Testis (tissue), 3 donors: Measurements from ENCODE around the gene SERPIND1. TPM values are rescaled to one million over a fixed set of nuclear protein-coding genes. Genes with fewer than 3 reads are reported as not detected.
"Not testable (repeated sequence)": the region's sequence is repeated elsewhere in the genome, so short reads cannot be mapped to it uniquely, and the experiment has no call there.

Source experiments
- DNase-seq: peaks from one replicate; pipeline ENCODE4 v3.0.0-alpha.2; 2019
- H3K27ac ChIP-seq, 2 donors: fragments of 200-600 bp; sonication (generic); one replicate each; pipeline ENCODE4 v1.5.1; 2019
- H3K27me3 ChIP-seq: fragments of 200-600 bp; sonication (generic); one replicate; pipeline ENCODE4 v1.5.1; 2019
- H3K36me3 ChIP-seq: fragments of 200-600 bp; sonication (generic); one replicate; pipeline ENCODE4 v1.5.1; 2017; ENCODE audit warnings: low read depth; ENCODE audit errors: missing control alignments
- H3K4me1 ChIP-seq: fragments of 200-600 bp; sonication (generic); one replicate; pipeline ENCODE4 v1.5.1; 2019
- H3K4me3 ChIP-seq, 2 donors: fragments of 200-600 bp; sonication (generic); one replicate each; pipeline ENCODE4 v1.5.1; 2017 to 2019
- H3K9me3 ChIP-seq: fragments of 200-600 bp; sonication (generic); one replicate; pipeline ENCODE4 v1.5.1; 2017
- POLR2A ChIP-seq: fragments of 450-650 bp; IDR thresholded peaks from one replicate; pipeline ENCODE4 v1.6.1; 2017; ENCODE audit warnings: antibody characterized with exemption, mild to moderate bottlenecking, moderate library complexity
- WGBS, 2 donors: methylation state at CpG; one replicate each; pipeline ENCODE4 v1.1.5; 2018; 5-methylcytosine and 5-hydroxymethylcytosine counted together
- intact Hi-C: fragments of 100-400 bp; cut with DNase I; formaldehyde crosslinking; loops from one replicate; pipeline ENCODE4 v1.15.1; 2023; ENCODE audit warnings: low total_unique reads
- polyA plus RNA-seq: library from polyadenylated mRNA; stranded (reverse); fragments of 350-450 nt; fragmentation: Illumina TruSeq; extraction: RNeasy Lipid Tissue Mini Kit (QIAGEN cat#74804); gene quantifications from one replicate; pipeline ENCODE4 v1.2.3, GENCODE V29; 2014; ENCODE audit warnings: low read depth, low replicate concordance; ENCODE audit not compliant: insufficient read depth
- total RNA-seq, 2 donors: library from RNA; depleted of rRNA; stranded (reverse); fragments of >200 nt; gene quantifications; one replicate each; pipeline ENCODE4 v1.2.3, GENCODE V29; 2016
- TF ChIP-seq, protein P1 (sequence below), 3 experiments: fragments of 450-650 bp in 2 of 3; fragments of 200-600 bp in 1 of 3; sonication (generic) in 1 of 3; IDR thresholded peaks; one replicate each; pipeline ENCODE4 v1.5.1; 2016 to 2019; ENCODE audit warnings: antibody characterized with exemption in 3 of 3, mild to moderate bottlenecking in 2 of 3, moderate library complexity in 1 of 3

SERPIND1 gene
- total and polyA plus RNA-seq, 3 donors from 2014 or later = 0.16 to 0.78 (median 0.25) TPM

DNA sequence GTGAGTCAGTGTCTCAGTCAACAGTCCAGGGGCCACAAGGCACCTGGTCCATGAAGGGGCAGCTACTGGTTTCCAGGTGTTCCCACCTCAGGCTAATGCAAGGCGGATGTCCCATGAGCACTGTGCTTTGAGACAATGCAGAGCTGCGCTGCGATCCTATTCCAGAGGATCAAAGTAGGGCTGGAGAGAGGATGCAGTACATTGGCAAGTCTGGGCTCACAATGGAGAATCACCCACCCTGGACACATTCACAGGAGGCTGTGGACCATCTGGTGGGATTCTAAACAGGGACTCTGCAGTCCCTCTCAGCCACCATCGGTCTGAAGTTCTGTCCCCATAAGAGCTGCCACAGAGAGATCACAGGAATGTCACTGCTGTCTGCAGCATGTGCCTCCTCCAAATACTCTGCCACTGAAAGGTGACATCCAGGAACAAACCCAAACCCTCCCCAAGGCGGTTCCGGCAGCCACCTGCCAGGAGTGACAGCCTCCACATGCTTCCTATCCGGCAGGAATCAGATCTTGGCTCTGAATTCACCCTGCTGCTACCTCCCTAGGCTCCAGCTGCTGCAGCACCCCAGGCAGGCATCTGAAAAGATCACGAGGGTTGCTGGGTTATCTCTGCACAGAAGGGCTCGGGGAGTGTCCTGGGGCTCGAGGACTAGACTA lies 45.3 kb upstream of the SERPIND1 start:
- Histone ChIP-seq H3K27me3 (no peaks in the 10 kb centered on the region), H3K9me3 (no peaks in the 10 kb centered on the region), H3K4me3 (no peak overlapping the region), H3K4me1 (no peaks in the 10 kb centered on the region), H3K36me3 (no peaks in the 10 kb centered on the region), H3K27ac (no peak overlapping the region)
- WGBS, 2 donors = 88 to 96% methylated on average over 7 to 10 of the region's 10 CpGs
- intact Hi-C loops = no loop called here
- no peak for DNase-seq
- TF ChIP-seq, protein P1, sequence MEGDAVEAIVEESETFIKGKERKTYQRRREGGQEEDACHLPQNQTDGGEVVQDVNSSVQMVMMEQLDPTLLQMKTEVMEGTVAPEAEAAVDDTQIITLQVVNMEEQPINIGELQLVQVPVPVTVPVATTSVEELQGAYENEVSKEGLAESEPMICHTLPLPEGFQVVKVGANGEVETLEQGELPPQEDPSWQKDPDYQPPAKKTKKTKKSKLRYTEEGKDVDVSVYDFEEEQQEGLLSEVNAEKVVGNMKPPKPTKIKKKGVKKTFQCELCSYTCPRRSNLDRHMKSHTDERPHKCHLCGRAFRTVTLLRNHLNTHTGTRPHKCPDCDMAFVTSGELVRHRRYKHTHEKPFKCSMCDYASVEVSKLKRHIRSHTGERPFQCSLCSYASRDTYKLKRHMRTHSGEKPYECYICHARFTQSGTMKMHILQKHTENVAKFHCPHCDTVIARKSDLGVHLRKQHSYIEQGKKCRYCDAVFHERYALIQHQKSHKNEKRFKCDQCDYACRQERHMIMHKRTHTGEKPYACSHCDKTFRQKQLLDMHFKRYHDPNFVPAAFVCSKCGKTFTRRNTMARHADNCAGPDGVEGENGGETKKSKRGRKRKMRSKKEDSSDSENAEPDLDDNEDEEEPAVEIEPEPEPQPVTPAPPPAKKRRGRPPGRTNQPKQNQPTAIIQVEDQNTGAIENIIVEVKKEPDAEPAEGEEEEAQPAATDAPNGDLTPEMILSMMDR (IDR thresholded peaks at IDR 0.05) = no peak
- TF ChIP-seq POLR2A = no peak

DNA sequence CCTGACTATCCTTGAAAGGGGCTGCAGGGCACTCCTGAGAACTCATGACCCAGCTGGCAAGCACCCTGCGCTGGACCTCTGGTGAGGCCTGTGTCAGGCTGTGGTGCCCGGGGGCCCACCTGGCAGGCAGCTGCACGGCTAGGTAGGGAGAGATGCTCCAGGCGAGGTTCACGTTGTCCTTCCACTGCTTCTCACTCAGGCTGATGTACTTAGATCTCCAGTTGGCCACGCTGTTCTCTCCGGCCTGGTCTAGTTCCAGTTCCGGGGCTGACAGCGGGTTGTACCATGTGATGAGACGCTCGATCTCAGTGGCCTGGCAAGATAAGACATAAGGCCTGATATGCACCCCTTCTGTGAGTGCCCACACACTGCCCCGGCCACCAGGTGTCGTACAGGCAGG lies 44.7 kb upstream of the SERPIND1 start:
- H3K27me3 ChIP-seq = no peaks in the 10 kb centered on the region
- H3K27ac ChIP-seq = no peak overlapping the region
- TF ChIP-seq POLR2A = no peak
- TF ChIP-seq, protein P1 (IDR thresholded peaks at IDR 0.05) = no peak
- WGBS, 2 donors = 86 to 93% methylated on average over 13 of the region's 13 CpGs
- no peaks in the 10 kb centered on the region for H3K36me3 ChIP-seq
- no peak for DNase-seq
- intact Hi-C loops = no loop called here
- H3K9me3 ChIP-seq = no peaks in the 10 kb centered on the region
- no peak overlapping the region for H3K4me3 ChIP-seq
- H3K4me1 ChIP-seq = no peaks in the 10 kb centered on the region

DNA sequence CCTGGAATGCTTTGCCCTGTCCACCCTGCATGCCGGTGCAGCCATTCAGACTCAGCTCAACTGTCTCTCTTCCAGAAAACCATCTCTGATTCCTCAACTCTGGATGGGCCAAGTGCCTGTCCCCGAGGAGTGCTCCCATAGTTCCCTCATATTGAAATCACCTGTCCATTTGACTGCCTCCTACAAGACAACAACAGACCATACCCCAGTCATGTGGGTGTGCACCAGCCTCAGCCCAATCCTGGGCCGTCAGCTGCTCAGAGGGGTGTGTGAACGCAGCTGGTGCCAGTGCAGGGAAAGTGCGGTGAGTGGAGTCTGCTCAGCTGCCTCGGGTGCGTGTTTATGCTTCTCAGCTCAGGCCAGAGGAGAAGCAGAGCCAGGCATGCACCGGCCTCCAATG lies 41.5 kb upstream of the SERPIND1 start:
- H3K36me3 ChIP-seq, H3K4me1 ChIP-seq, intact Hi-C loops, DNase-seq, H3K4me3 ChIP-seq, H3K27ac ChIP-seq, H3K27me3 ChIP-seq, H3K9me3 ChIP-seq: not testable (repeated sequence)
- 95 to 98% methylated on average over 2 to 4 of the region's 8 CpGs for WGBS, 2 donors

DNA sequence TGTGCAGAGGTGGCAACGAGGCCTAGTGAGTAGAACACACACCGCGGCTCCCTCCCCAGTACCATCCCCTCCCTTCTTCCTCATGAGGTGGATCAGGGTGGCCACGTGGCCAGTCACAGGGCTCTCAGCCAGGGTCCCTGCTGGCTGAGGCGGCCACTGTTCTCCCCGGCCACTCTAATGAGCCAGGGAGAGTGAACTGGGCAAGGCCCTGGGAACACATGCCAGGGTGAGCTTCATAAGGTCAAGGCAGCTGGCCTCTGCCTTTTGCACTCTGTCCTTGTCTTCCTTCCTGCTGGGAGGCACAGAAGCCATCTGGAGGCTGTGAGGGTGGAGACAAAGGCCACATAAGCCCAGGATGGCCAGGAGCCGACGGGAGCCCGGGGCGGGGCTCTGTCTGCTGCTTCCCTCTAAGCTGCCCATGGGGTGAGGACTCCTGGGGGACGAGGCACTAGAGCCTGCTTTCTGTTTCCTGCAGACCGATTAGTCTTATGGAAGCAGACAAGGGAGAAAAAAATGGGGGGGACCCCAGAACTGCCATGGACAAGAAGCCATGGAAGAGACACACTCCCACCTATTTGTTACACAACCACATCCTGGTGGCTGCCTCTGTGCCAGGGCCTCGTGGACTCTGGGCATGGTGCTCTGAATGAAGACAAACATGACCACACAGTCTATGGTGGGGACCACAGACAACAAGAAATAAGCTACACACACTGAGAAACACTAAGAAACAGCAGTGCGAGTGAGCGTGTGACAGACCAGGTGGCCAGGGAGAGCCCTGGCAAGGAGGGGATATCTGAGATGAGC lies 38.4 kb upstream of the SERPIND1 start:
- H3K4me3 ChIP-seq, H3K36me3 ChIP-seq, H3K27me3 ChIP-seq, H3K4me1 ChIP-seq, H3K27ac ChIP-seq, H3K9me3 ChIP-seq, DNase-seq, intact Hi-C loops: not testable (repeated sequence)
- WGBS, 2 donors = 53 to 71% methylated on average over 5 to 9 of the region's 15 CpGs

DNA sequence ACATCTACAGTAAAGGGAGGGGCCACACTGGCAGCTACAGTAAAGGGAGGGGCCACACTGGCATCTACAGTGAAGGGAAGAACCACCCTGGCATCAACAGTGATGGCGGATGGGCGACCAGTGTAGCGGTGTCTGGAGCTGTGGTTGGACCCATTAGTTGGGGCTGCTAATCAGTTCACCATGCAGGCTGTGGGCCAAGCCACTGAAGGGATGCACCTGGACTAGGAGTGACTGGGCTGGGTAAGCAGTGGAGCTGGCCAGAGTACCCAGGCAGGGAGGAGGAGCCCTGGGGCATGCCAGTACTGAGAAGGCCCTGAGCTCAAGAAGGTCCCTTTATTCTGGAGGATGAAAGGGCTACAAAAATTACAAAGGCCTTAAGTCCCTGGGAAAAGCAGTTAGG lies 37.0 kb upstream of the SERPIND1 start:
- H3K4me3 ChIP-seq, H3K9me3 ChIP-seq, H3K4me1 ChIP-seq, H3K27ac ChIP-seq, H3K36me3 ChIP-seq, intact Hi-C loops, H3K27me3 ChIP-seq, DNase-seq: not testable (repeated sequence)
- WGBS, 2 donors = 90 to 100% methylated on average over 3 of the region's 3 CpGs

DNA sequence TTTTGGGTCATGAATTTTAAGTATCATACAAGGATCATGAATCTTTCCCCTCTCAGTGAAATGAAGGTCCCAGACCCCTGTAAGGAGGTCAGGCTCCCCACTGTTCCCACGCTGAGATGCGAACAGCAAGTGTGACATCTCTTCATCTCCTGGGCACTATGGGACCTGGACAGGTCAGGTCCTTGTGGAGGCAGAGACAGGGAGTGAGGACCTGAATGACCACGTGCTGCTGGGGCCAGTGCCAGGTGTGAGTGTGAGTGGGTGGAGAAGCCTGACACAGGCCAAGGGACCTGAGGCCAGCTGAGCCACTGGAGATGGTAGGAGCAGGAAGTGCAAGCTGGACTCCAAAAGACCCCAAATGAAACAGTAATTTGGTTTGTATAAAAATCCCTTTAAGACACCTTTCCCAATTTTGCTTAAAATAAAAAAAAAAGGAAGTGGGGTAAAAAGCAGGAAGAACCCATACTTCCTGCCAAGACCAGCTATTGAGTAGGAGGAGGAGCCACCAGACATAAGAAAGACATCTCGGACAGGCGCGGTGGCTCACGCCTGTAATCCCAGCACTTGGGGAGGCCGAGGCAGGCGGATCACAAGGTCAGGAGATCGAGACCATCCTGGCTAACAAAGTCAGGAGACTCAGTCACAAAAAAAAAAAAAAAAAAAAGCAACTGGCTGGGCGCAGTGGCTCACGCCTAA lies 35.4 kb upstream of the SERPIND1 start:
- no peaks in the 10 kb centered on the region for H3K4me1 ChIP-seq
- WGBS, 2 donors = 86 to 95% methylated on average over 11 to 12 of the region's 12 CpGs
- DNase-seq = no peak
- no peak overlapping the region for H3K4me3 ChIP-seq
- no peaks in the 10 kb centered on the region for H3K27me3 ChIP-seq
- no peaks in the 10 kb centered on the region for H3K9me3 ChIP-seq
- no peak overlapping the region for H3K27ac ChIP-seq
- intact Hi-C loops = no loop called here
- no peak for TF ChIP-seq POLR2A
- TF ChIP-seq, protein P1 (IDR thresholded peaks at IDR 0.05) = no peak
- no peaks in the 10 kb centered on the region for H3K36me3 ChIP-seq
